ENCODE measurements around the gene SKA3.

Gene SKA3

GRCh38 chr13:21121616-21122015, 54.7 kb downstream of the SKA3 start:
- no peak overlapping the region for H3K4me2 ChIP-seq (ENCODE audit: low read depth, low read length, poor library complexity, severe bottlenecking)
- no peaks in the 10 kb centered on the region for H3K4me1 ChIP-seq (ENCODE audit: insufficient read depth, low read length, poor library complexity, severe bottlenecking)
- no peaks in the 10 kb centered on the region for H4K20me1 ChIP-seq (ENCODE audit: insufficient read depth, low read length, poor library complexity, severe bottlenecking)
- H3K9me2 ChIP-seq (replicated peaks; ENCODE audit: low read depth, low read length), result no peaks in the 10 kb centered on the region
- no peaks in the 10 kb centered on the region for H3K27me3 ChIP-seq (ENCODE audit: insufficient read depth, low read length, poor library complexity, severe bottlenecking)
- H3K9ac ChIP-seq (ENCODE audit: low read depth, low read length, poor library complexity, severe bottlenecking), result no peak overlapping the region
- H3K4me3 ChIP-seq (ENCODE audit: low read length, poor library complexity, severe bottlenecking), result no peak overlapping the region
- no peaks in the 10 kb centered on the region for H3K36me3 ChIP-seq (ENCODE audit: insufficient read depth, low read length)
- no peak overlapping the region for H2AFZ ChIP-seq (ENCODE audit: low read length)
- H3K9me3 ChIP-seq (ENCODE audit: insufficient read depth, low read depth, low read length), result no peaks in the 10 kb centered on the region
- no peak for TF ChIP-seq CTCF (conservative IDR thresholded peaks at IDR 0.05; ENCODE audit: low read length)
- TF ChIP-seq EZH2phosphoT487 (IDR thresholded peaks at IDR 0.05; ENCODE audit: borderline replicate concordance), result no peak
- no peaks in the 10 kb centered on the region for H3F3A ChIP-seq (ENCODE audit: low read depth)
- no peaks in the 10 kb centered on the region for H3K79me2 ChIP-seq (ENCODE audit: insufficient read depth, low read length)

- Histone ChIP-seq H3K4me1 (ENCODE audit: insufficient read depth, low read length, poor library complexity, severe bottlenecking) (no peaks in the 10 kb centered on the region), H2AFZ (ENCODE audit: low read length) (no peak overlapping the region), H3F3A (ENCODE audit: low read depth) (no peaks in the 10 kb centered on the region), H3K9me2 (replicated peaks; ENCODE audit: low read depth, low read length) (no peaks in the 10 kb centered on the region), H3K9ac (ENCODE audit: low read depth, low read length, poor library complexity, severe bottlenecking) (no peak overlapping the region), H3K4me2 (ENCODE audit: low read depth, low read length, poor library complexity, severe bottlenecking) (no peak overlapping the region), H3K4me3 (ENCODE audit: low read length, poor library complexity, severe bottlenecking) (no peak overlapping the region), H3K9me3 (ENCODE audit: insufficient read depth, low read depth, low read length) (no peaks in the 10 kb centered on the region), H3K36me3 (ENCODE audit: insufficient read depth, low read length) (no peaks in the 10 kb centered on the region), H3K27me3 (ENCODE audit: insufficient read depth, low read length, poor library complexity, severe bottlenecking) (no peaks in the 10 kb centered on the region), H4K20me1 (ENCODE audit: insufficient read depth, low read length, poor library complexity, severe bottlenecking) (no peaks in the 10 kb centered on the region), H3K79me2 (ENCODE audit: insufficient read depth, low read length) (no peaks in the 10 kb centered on the region)
- TF ChIP-seq EZH2phosphoT487 (IDR thresholded peaks at IDR 0.05; ENCODE audit: borderline replicate concordance) (no peak), CTCF (conservative IDR thresholded peaks at IDR 0.05; ENCODE audit: low read length) (no peak)
These were observed 56.2 kb downstream of the SKA3 start for GRCh38 chr13:21120191-21120590.

GRCh38 chr13:21119526-21119925, 56.8 kb downstream of the SKA3 start:
- TF ChIP-seq CTCF (conservative IDR thresholded peaks at IDR 0.05; ENCODE audit: low read length) (no peak), EZH2phosphoT487 (IDR thresholded peaks at IDR 0.05; ENCODE audit: borderline replicate concordance) (no peak)
- Histone ChIP-seq H3F3A (ENCODE audit: low read depth) (no peaks in the 10 kb centered on the region), H3K4me3 (ENCODE audit: low read length, poor library complexity, severe bottlenecking) (no peak overlapping the region), H3K36me3 (ENCODE audit: insufficient read depth, low read length) (no peaks in the 10 kb centered on the region), H2AFZ (ENCODE audit: low read length) (no peak overlapping the region), H3K9me3 (ENCODE audit: insufficient read depth, low read depth, low read length) (no peaks in the 10 kb centered on the region), H3K27me3 (ENCODE audit: insufficient read depth, low read length, poor library complexity, severe bottlenecking) (no peaks in the 10 kb centered on the region), H3K9me2 (replicated peaks; ENCODE audit: low read depth, low read length) (no peaks in the 10 kb centered on the region), H3K4me1 (ENCODE audit: insufficient read depth, low read length, poor library complexity, severe bottlenecking) (no peaks in the 10 kb centered on the region), H4K20me1 (ENCODE audit: insufficient read depth, low read length, poor library complexity, severe bottlenecking) (no peaks in the 10 kb centered on the region), H3K79me2 (ENCODE audit: insufficient read depth, low read length) (no peaks in the 10 kb centered on the region), H3K4me2 (ENCODE audit: low read depth, low read length, poor library complexity, severe bottlenecking) (no peak overlapping the region), H3K9ac (ENCODE audit: low read depth, low read length, poor library complexity, severe bottlenecking) (no peak overlapping the region)
